GM23338 (cell line): ENCODE results near the gene SEMA5A.

Experiments used
- CREB1 ChIP-seq: fragments of 250-450 bp; sonication (Bioruptor Pico); IDR thresholded peaks from 2 replicates; pipeline ENCODE4 v1.5.0; 2020; ENCODE audit warnings: low read depth, mild to moderate bottlenecking, moderate library complexity
- CTCF ChIP-seq, 2 experiments: fragments of 200-600 bp in 1 of 2; sonication (generic) in 1 of 2; conservative IDR thresholded peaks; 2 replicates each; pipeline versions ENCODE4 v1.5.1 to v1.6.1; 2016 to 2017; ENCODE audit warnings: antibody characterized with exemption in 2 of 2, low read depth in 2 of 2, mild to moderate bottlenecking in 2 of 2, moderate library complexity in 1 of 2
- EZH2phosphoT487 ChIP-seq: fragments of 200-600 bp; sonication (generic); IDR thresholded peaks from one replicate; pipeline ENCODE4 v1.8.1; 2018; ENCODE audit warnings: antibody characterized with exemption; ENCODE audit not compliant: unreplicated experiment
- JUNB ChIP-seq: IDR thresholded peaks from one replicate; pipeline ENCODE4 v1.6.1; 2016; ENCODE audit warnings: antibody characterized with exemption; ENCODE audit not compliant: unreplicated experiment
- REST ChIP-seq: IDR thresholded peaks from one replicate; pipeline ENCODE4 v1.6.1; 2018; ENCODE audit warnings: antibody characterized with exemption; ENCODE audit not compliant: unreplicated experiment

GRCh38 chr5:9354336-9355081 is 191.4 kb downstream of the SEMA5A start:
- TF ChIP-seq CTCF (conservative IDR thresholded peaks at IDR 0.05; ENCODE audit: low read depth in 2 of 2) (no peak), REST (no peak), EZH2phosphoT487 (no peak), JUNB (no peak), CREB1 (CRISPR knock-in tag) (no peak)
